Left ventricle myocardium inferior (tissue), 1 donor: Measurements from ENCODE around the gene NUP133. TPM values are rescaled to one million over a fixed set of nuclear protein-coding genes. Genes with fewer than 3 reads are reported as not detected.

ENCODE experiments used
- DNase-seq: peaks from one replicate; pipeline ENCODE4 v3.0.0-alpha.2; 2020
- H3K27ac ChIP-seq: fragments of 200-600 bp; replicated peaks from 2 replicates; pipeline ENCODE4 v1.8.0; 2021
- H3K27me3 ChIP-seq: fragments of 200-600 bp; 2 replicates; pipeline ENCODE4 v1.8.0; 2021; ENCODE audit warnings: low read depth
- H3K36me3 ChIP-seq: fragments of 200-600 bp; 2 replicates; pipeline ENCODE4 v1.8.0; 2021
- H3K4me1 ChIP-seq: fragments of 200-600 bp; 2 replicates; pipeline ENCODE4 v1.8.0; 2021
- H3K4me3 ChIP-seq: fragments of 200-600 bp; 2 replicates; pipeline ENCODE4 v1.8.0; 2021; ENCODE audit warnings: mild to moderate bottlenecking, moderate library complexity
- H3K9me3 ChIP-seq: fragments of 200-600 bp; replicated peaks from 2 replicates; pipeline ENCODE4 v1.8.0; 2021
- CTCF ChIP-seq: fragments of 200-600 bp; IDR thresholded peaks from 2 replicates; pipeline ENCODE4 v1.8.0; 2021; ENCODE audit warnings: antibody characterized with exemption, mild to moderate bottlenecking, borderline replicate concordance
- intact Hi-C: fragments of 100-400 bp; cut with micrococcal nuclease; formaldehyde crosslinking; loops from one replicate; pipeline ENCODE4 v1.11.0; 2022
- total RNA-seq: library from RNA; stranded (reverse); fragmentation: NEBNext Ultra II Directional; extraction: Animal tissue kit (Norgen Biotek cat#: 25700); gene quantifications from one replicate; pipeline ENCODE4 v1.2.1, GENCODE V29; 2021
- donor health status: DM: no; HTN: yes; CAD: no; lungs with severe emphysema.

Gene NUP133
- total RNA-seq, 1 donor from 2014 or later: 31.3 TPM

- Histone ChIP-seq H3K27me3 (no peaks in the 10 kb centered on the region), H3K4me3 (no peak overlapping the region), H3K27ac (no peak overlapping the region), H3K36me3 (peaks cover 23% of the 10 kb centered on the region), H3K4me1 (peaks cover 50% of the 10 kb centered on the region), H3K9me3 (no peaks in the 10 kb centered on the region)
- intact Hi-C loops: no loop called here
- DNase-seq: no peak
- TF ChIP-seq CTCF: no peak
Observed at GRCh38 chr1:229550812-229551567, 42.8 kb upstream of the NUP133 start.

GRCh38 chr1:229547542-229547941 lies 39.4 kb upstream of the NUP133 start:
- Histone ChIP-seq H3K4me1 (peaks cover 27% of the 10 kb centered on the region), H3K27me3 (no peaks in the 10 kb centered on the region), H3K4me3 (no peak overlapping the region), H3K27ac (no peak overlapping the region), H3K36me3 (peaks cover 46% of the 10 kb centered on the region), H3K9me3 (no peaks in the 10 kb centered on the region)
- TF ChIP-seq CTCF: no peak
- no peak for DNase-seq
- intact Hi-C loops: no loop called here

- Histone ChIP-seq H3K36me3 (peaks cover 74% of the 10 kb centered on the region), H3K4me1 (no peaks in the 10 kb centered on the region), H3K9me3 (no peaks in the 10 kb centered on the region), H3K27me3 (no peaks in the 10 kb centered on the region), H3K27ac (no peak overlapping the region), H3K4me3 (no peak overlapping the region)
- no peak for TF ChIP-seq CTCF
- intact Hi-C loops: no loop called here
- DNase-seq: no peak
Observed at GRCh38 chr1:229544587-229544986, 36.4 kb upstream of the NUP133 start.

GRCh38 chr1:229539863-229540506 lies 31.8 kb upstream of the NUP133 start:
- no peaks in the 10 kb centered on the region for H3K27me3 ChIP-seq
- H3K9me3 ChIP-seq: no peaks in the 10 kb centered on the region
- DNase-seq: no peak
- TF ChIP-seq CTCF: no peak
- H3K27ac ChIP-seq: no peak overlapping the region
- H3K4me3 ChIP-seq: no peak overlapping the region
- no peaks in the 10 kb centered on the region for H3K4me1 ChIP-seq
- peaks cover 87% of the 10 kb centered on the region for H3K36me3 ChIP-seq
- intact Hi-C loops: no loop called here

GRCh38 chr1:229538945-229539344 lies 30.8 kb upstream of the NUP133 start:
- intact Hi-C loops: no loop called here
- Histone ChIP-seq H3K4me1 (no peaks in the 10 kb centered on the region), H3K4me3 (no peak overlapping the region), H3K27ac (no peak overlapping the region), H3K27me3 (no peaks in the 10 kb centered on the region), H3K9me3 (no peaks in the 10 kb centered on the region), H3K36me3 (peaks cover 81% of the 10 kb centered on the region)
- DNase-seq: no peak
- TF ChIP-seq CTCF: no peak
